Heart left ventricle (tissue), 13 donors: Measurements from ENCODE around the gene OGFOD1.

Experiments
- POLR2A ChIP-seq, 2 donors: fragments of 450-650 bp; IDR thresholded peaks; one replicate each; pipeline ENCODE4 v1.6.1; 2017; ENCODE audit warnings: antibody characterized with exemption in 2 of 2, mild to moderate bottlenecking in 2 of 2, moderate library complexity in 2 of 2
- TF ChIP-seq, protein P1 (sequence below), 12 donors: fragments of 200-600 bp; sonication (generic) in 4 of 12; IDR thresholded peaks; one replicate each; pipeline versions ENCODE4 v1.5.0 to v1.8.0; 2018 to 2022; ENCODE audit warnings: antibody characterized with exemption in 12 of 12, mild to moderate bottlenecking in 5 of 12
- donor health status: ischemic (EF 13 %, LVEDD 7.1; RV severe dilation, severe dysfunction).
- donor health status: DM: no; HTN: yes; CAD: no.
- donor health status: DM: no; HTN: no; CAD: no.
- donor health status: ischemic (EF 25% LVEDD 6.9; RV normal size, moderate dysfunction).
- donor health status: ischemic (EF 25% LVEDD 5.7; RV mildly dilated, moderate dysfunction).
- donor health status: ischemic (EF 35%, LVEDD 5.7; RV mildly dilated, moderate dysfunction).
- donor health status: nonischemic (EF 11% LVEDD 7.7; RV severe dilation, severe dysfunction).
- donor health status: DM: yes; HTN: yes; CAD: no.
- donor health status: PGD.
- donor health status: ischemic (EF 29% LVEDD 5.4; RV normal size, mild dysfunction).
- donor health status: nonischemic (EF 23%, LVEDD 6.1; RV moderate dilation, normal function).

DNA sequence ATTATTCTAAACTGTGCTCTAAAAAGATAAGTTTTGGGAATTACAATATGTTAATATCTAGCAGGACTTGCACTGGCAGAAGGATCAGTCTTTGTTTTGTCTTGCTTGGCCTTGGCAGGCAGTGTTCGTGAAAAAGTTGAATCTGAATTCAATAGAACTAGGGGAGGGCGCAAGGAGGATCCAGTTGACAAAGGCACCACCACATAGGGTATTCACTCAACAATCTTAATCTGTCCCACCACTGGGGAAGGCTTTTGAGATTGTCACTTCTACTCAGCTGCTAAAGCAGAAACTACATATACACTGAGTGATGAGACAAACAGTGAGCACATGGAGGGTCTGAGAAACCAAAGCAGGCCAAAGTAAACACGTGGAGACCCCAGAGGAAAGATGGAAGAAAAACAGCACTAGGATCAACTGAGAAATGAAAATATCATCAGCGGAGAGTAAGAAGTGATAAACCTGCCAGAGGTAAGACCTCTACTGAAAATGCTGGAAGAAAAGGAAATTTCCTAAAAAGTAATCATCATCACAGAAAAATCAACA lies 28.4 kb upstream of the OGFOD1 start:
- TF ChIP-seq, protein P1, sequence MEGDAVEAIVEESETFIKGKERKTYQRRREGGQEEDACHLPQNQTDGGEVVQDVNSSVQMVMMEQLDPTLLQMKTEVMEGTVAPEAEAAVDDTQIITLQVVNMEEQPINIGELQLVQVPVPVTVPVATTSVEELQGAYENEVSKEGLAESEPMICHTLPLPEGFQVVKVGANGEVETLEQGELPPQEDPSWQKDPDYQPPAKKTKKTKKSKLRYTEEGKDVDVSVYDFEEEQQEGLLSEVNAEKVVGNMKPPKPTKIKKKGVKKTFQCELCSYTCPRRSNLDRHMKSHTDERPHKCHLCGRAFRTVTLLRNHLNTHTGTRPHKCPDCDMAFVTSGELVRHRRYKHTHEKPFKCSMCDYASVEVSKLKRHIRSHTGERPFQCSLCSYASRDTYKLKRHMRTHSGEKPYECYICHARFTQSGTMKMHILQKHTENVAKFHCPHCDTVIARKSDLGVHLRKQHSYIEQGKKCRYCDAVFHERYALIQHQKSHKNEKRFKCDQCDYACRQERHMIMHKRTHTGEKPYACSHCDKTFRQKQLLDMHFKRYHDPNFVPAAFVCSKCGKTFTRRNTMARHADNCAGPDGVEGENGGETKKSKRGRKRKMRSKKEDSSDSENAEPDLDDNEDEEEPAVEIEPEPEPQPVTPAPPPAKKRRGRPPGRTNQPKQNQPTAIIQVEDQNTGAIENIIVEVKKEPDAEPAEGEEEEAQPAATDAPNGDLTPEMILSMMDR (IDR thresholded peaks at IDR 0.05): no peak
- no peak for TF ChIP-seq POLR2A (IDR thresholded peaks at IDR 0.05)
